ENCODE data around the gene KRT222. TPM values are rescaled to one million over a fixed set of nuclear protein-coding genes. Genes with fewer than 3 reads are reported as not detected.

Gene KRT222
- total and polyA plus RNA-seq, 5 donors: 0.45 to 1.5 (median 0.58) TPM

- H3K27me3 ChIP-seq (ENCODE audit: control insufficient read depth, insufficient read depth): no peaks in the 10 kb centered on the region
- 84% methylated on average over 9 of the region's 9 CpGs for WGBS
Observed at GRCh38 chr17:40694584-40694983, 29.6 kb upstream of the KRT222 start.

GRCh38 chr17:40687106-40687505, 22.1 kb upstream of the KRT222 start:
- no peak for ATAC-seq
- intact Hi-C loops (cut with DNase I): no loop called here
- no peaks in the 10 kb centered on the region for H3K9me3 ChIP-seq (ENCODE audit: control insufficient read depth, low read length)

More at GRCh38 chr17:40694584-40694983, 29.6 kb upstream of the KRT222 start:
- Histone ChIP-seq H3K4me1 (ENCODE audit: control insufficient read depth, insufficient read depth, low read length) (peaks cover 2% of the 10 kb centered on the region), H3K9me3 (ENCODE audit: control insufficient read depth, low read length) (no peaks in the 10 kb centered on the region), H3K4me3 (ENCODE audit: low read length) (no peak overlapping the region), H3K27ac (ENCODE audit: low read length) (no peak overlapping the region)
- intact Hi-C loops (cut with DNase I): no loop called here
- no peak for ATAC-seq
- DNase-seq: no peak

GRCh38 chr17:40686192-40686591, 21.2 kb upstream of the KRT222 start:
- no peak overlapping the region for H3K27ac ChIP-seq (ENCODE audit: low read length)
- 45% methylated on average over 4 of the region's 4 CpGs for WGBS

More at GRCh38 chr17:40687106-40687505, 22.1 kb upstream of the KRT222 start:
- 87% methylated on average over 5 of the region's 5 CpGs for WGBS
- Histone ChIP-seq H3K27ac (ENCODE audit: low read length) (no peak overlapping the region), H3K4me3 (ENCODE audit: low read length) (no peak overlapping the region), H3K4me1 (ENCODE audit: control insufficient read depth, insufficient read depth, low read length) (no peaks in the 10 kb centered on the region), H3K27me3 (ENCODE audit: control insufficient read depth, insufficient read depth) (no peaks in the 10 kb centered on the region)
- DNase-seq: no peak

GRCh38 chr17:40680998-40681397, 16.0 kb upstream of the KRT222 start:
- no peaks in the 10 kb centered on the region for H3K9me3 ChIP-seq (ENCODE audit: control insufficient read depth, low read length)
- DNase-seq: no peak
- intact Hi-C loops (cut with DNase I): no loop called here
- no peaks in the 10 kb centered on the region for H3K4me1 ChIP-seq (ENCODE audit: control insufficient read depth, insufficient read depth, low read length)
- no peaks in the 10 kb centered on the region for H3K27me3 ChIP-seq (ENCODE audit: control insufficient read depth, insufficient read depth)
- H3K4me3 ChIP-seq (ENCODE audit: low read length): no peak overlapping the region
- no peak overlapping the region for H3K27ac ChIP-seq (ENCODE audit: low read length)
- ATAC-seq: no peak

More at GRCh38 chr17:40686192-40686591, 21.2 kb upstream of the KRT222 start:
- H3K4me1 ChIP-seq (ENCODE audit: control insufficient read depth, insufficient read depth, low read length): no peaks in the 10 kb centered on the region
- no peaks in the 10 kb centered on the region for H3K9me3 ChIP-seq (ENCODE audit: control insufficient read depth, low read length)
- no peaks in the 10 kb centered on the region for H3K27me3 ChIP-seq (ENCODE audit: control insufficient read depth, insufficient read depth)
- ATAC-seq: no peak
- intact Hi-C loops (cut with DNase I): no loop called here
- H3K4me3 ChIP-seq (ENCODE audit: low read length): no peak overlapping the region
- DNase-seq: no peak

- Histone ChIP-seq H3K4me3 (ENCODE audit: low read length) (no peak overlapping the region), H3K9me3 (ENCODE audit: control insufficient read depth, low read length) (no peaks in the 10 kb centered on the region), H3K27me3 (ENCODE audit: control insufficient read depth, insufficient read depth) (no peaks in the 10 kb centered on the region), H3K4me1 (ENCODE audit: control insufficient read depth, insufficient read depth, low read length) (no peaks in the 10 kb centered on the region), H3K27ac (ENCODE audit: low read length) (no peak overlapping the region)
- WGBS: 78% methylated on average over 2 of the region's 2 CpGs
- intact Hi-C loops (cut with DNase I): no loop called here
- ATAC-seq (no peak), DNase-seq (no peak)
Observed at GRCh38 chr17:40679523-40679907, 14.5 kb upstream of the KRT222 start.

- intact Hi-C loops (cut with DNase I): no loop called here
- 43% methylated on average over 4 of the region's 4 CpGs for WGBS
- no peaks in the 10 kb centered on the region for H3K27me3 ChIP-seq (ENCODE audit: control insufficient read depth, insufficient read depth)
Observed at GRCh38 chr17:40678902-40679522, 14.0 kb upstream of the KRT222 start.

GRCh38 chr17:40675905-40676304, 10.9 kb upstream of the KRT222 start:
- Histone ChIP-seq H3K4me1 (ENCODE audit: control insufficient read depth, insufficient read depth, low read length) (no peaks in the 10 kb centered on the region), H3K9me3 (ENCODE audit: control insufficient read depth, low read length) (no peaks in the 10 kb centered on the region), H3K27ac (ENCODE audit: low read length) (no peak overlapping the region), H3K4me3 (ENCODE audit: low read length) (no peak overlapping the region), H3K27me3 (ENCODE audit: control insufficient read depth, insufficient read depth) (no peaks in the 10 kb centered on the region)
- intact Hi-C loops (cut with DNase I): no loop called here
- no peak for ATAC-seq
- WGBS: 86% methylated on average over 4 of the region's 4 CpGs
- no peak for DNase-seq

More at GRCh38 chr17:40678902-40679522, 14.0 kb upstream of the KRT222 start:
- H3K9me3 ChIP-seq (ENCODE audit: control insufficient read depth, low read length): no peaks in the 10 kb centered on the region
- no peak overlapping the region for H3K27ac ChIP-seq (ENCODE audit: low read length)
- no peak for ATAC-seq
- H3K4me1 ChIP-seq (ENCODE audit: control insufficient read depth, insufficient read depth, low read length): no peaks in the 10 kb centered on the region
- H3K4me3 ChIP-seq (ENCODE audit: low read length): no peak overlapping the region
- no peak for DNase-seq

GRCh38 chr17:40672654-40673053, 7.7 kb upstream of the KRT222 start:
- Histone ChIP-seq H3K4me3 (ENCODE audit: low read length) (no peak overlapping the region), H3K9me3 (ENCODE audit: control insufficient read depth, low read length) (no peaks in the 10 kb centered on the region), H3K4me1 (ENCODE audit: control insufficient read depth, insufficient read depth, low read length) (no peaks in the 10 kb centered on the region), H3K27ac (ENCODE audit: low read length) (no peak overlapping the region), H3K27me3 (ENCODE audit: control insufficient read depth, insufficient read depth) (no peaks in the 10 kb centered on the region)
- intact Hi-C loops (cut with DNase I): no loop called here
- no peak for DNase-seq
- no peak for ATAC-seq
- 90% methylated on average over 2 of the region's 2 CpGs for WGBS

GRCh38 chr17:40671282-40671681, 6.3 kb upstream of the KRT222 start:
- ATAC-seq: no peak
- H3K27me3 ChIP-seq (ENCODE audit: control insufficient read depth, insufficient read depth): no peaks in the 10 kb centered on the region
- WGBS: 53% methylated on average over 4 of the region's 4 CpGs
- no peaks in the 10 kb centered on the region for H3K4me1 ChIP-seq (ENCODE audit: control insufficient read depth, insufficient read depth, low read length)
- H3K27ac ChIP-seq (ENCODE audit: low read length): no peak overlapping the region
- H3K4me3 ChIP-seq (ENCODE audit: low read length): no peak overlapping the region
- intact Hi-C loops (cut with DNase I): no loop called here
- H3K9me3 ChIP-seq (ENCODE audit: control insufficient read depth, low read length): no peaks in the 10 kb centered on the region
- DNase-seq: no peak

- Histone ChIP-seq H3K27me3 (ENCODE audit: control insufficient read depth, insufficient read depth) (no peaks in the 10 kb centered on the region), H3K9me3 (ENCODE audit: control insufficient read depth, low read length) (no peaks in the 10 kb centered on the region), H3K27ac (ENCODE audit: low read length) (no peak overlapping the region), H3K4me3 (ENCODE audit: low read length) (no peak overlapping the region), H3K4me1 (ENCODE audit: control insufficient read depth, insufficient read depth, low read length) (no peaks in the 10 kb centered on the region)
- ATAC-seq (no peak), DNase-seq (no peak)
- intact Hi-C loops (cut with DNase I): no loop called here
Observed at GRCh38 chr17:40666331-40666730, 1.4 kb upstream of the KRT222 start.

- 71% methylated on average over 3 of the region's 3 CpGs for WGBS
- intact Hi-C loops (cut with DNase I): no loop called here
- no peak for ATAC-seq
Observed at GRCh38 chr17:40663252-40663651, 1.7 kb downstream of the KRT222 start.

GRCh38 chr17:40659911-40660310, 5.1 kb downstream of the KRT222 start:
- no peak for ATAC-seq
- no peak overlapping the region for H3K4me3 ChIP-seq (ENCODE audit: low read length)
- intact Hi-C loops (cut with DNase I): no loop called here
- no peak overlapping the region for H3K27ac ChIP-seq (ENCODE audit: low read length)
- WGBS: 85% methylated on average over 7 of the region's 7 CpGs
- H3K27me3 ChIP-seq (ENCODE audit: control insufficient read depth, insufficient read depth): no peaks in the 10 kb centered on the region
- DNase-seq: no peak
- H3K4me1 ChIP-seq (ENCODE audit: control insufficient read depth, insufficient read depth, low read length): no peaks in the 10 kb centered on the region
- no peaks in the 10 kb centered on the region for H3K9me3 ChIP-seq (ENCODE audit: control insufficient read depth, low read length)

More at GRCh38 chr17:40663252-40663651, 1.7 kb downstream of the KRT222 start:
- DNase-seq: no peak
- Histone ChIP-seq H3K27ac (ENCODE audit: low read length) (no peak overlapping the region), H3K4me3 (ENCODE audit: low read length) (no peak overlapping the region), H3K9me3 (ENCODE audit: control insufficient read depth, low read length) (no peaks in the 10 kb centered on the region), H3K27me3 (ENCODE audit: control insufficient read depth, insufficient read depth) (no peaks in the 10 kb centered on the region), H3K4me1 (ENCODE audit: control insufficient read depth, insufficient read depth, low read length) (no peaks in the 10 kb centered on the region)
